ENCODE data around the gene TECR.
"Not testable (repeated sequence)": the region's sequence is repeated elsewhere in the genome, so short reads cannot be mapped to it uniquely, and the experiment has no call there.

The TECR gene

DNA sequence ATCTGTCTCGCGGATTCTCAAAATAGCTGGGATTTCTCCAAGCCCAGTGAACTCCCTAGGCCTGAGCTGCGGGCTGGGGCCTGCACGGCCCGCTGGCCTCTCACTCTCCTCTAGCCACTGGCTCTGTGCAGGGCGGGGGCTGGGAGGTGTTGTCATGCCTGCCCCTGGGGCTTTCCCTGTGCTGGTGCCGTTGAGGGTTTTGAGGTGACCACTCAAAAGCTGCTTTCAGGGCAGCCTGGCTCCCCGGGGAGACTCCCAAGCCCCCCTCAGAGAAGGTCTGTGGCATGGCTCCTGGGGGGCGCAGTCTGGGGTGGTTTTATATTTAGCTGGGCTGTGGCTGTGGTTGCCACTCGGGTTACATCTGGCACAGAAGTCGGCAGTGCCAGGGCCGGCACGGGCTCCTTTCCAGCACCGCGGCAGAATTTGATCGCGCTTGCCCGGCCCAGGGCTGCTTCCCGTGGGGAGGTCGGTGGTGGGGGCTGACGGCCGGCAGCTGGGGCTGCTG, 32.5 kb downstream of the TECR start:
- DNase-seq (ENCODE audit: low read depth), result no peak

DNA sequence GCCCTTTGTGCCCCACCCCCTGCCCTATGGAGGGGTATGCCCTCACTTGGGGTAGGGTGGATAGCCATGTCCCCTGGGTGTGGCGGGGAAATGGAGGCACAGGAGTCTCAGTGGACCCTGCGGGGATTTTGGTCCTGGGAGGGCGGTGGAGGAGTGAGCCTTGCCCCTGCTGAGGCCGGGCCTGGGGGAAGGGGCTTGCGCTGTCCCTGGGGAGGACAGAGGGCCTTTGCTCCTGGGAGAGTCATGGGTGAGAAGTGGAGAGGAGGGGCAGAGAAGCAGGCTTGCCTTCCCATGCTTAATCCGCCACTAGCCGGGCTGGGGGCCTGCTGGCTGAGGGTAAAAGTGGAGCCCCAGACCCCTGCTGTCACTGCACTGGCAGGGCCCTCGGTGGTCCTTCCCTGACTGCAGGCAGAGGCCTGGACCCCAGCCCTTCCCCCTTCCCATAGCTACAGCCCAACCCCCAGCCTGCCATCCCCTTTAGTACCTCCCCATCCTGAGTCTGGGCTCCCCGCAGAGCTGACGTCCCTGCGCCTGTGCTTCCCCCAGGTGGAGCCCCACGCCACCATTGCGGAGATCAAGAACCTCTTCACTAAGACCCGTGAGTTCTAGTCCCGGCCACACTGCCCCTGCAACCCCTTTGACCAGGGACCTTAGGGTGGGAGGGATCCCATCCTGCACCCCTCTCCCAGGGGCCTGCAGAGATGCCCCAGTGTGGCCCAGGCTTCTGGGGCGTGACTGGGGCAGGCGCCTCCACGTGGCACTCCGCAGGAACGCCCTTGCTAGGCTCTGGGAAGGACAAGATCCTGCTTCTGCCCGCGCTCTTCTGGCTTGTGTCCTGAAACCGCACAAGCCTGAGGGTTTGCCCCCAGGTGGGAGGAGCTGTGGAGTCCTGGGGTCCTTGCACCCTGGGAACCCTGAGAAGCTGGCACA, 33.5 kb downstream of the TECR start:
- no peak for DNase-seq (ENCODE audit: low read depth)

DNA sequence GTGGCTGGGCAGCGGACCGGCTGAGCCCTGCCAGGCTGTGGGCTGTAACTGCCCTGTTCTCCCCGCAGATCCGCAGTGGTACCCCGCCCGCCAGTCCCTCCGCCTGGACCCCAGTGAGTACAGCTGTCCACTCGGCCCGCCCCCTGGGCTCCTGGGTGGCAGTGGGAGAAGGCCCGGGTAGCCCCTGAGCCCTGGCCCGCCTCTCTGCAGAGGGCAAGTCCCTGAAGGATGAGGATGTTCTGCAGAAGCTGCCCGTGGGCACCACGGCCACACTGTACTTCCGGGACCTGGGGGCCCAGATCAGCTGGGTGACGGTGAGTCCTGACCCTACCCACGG, 34.2 kb downstream of the TECR start:
- DNase-seq (ENCODE audit: low read depth), result no peak

DNA sequence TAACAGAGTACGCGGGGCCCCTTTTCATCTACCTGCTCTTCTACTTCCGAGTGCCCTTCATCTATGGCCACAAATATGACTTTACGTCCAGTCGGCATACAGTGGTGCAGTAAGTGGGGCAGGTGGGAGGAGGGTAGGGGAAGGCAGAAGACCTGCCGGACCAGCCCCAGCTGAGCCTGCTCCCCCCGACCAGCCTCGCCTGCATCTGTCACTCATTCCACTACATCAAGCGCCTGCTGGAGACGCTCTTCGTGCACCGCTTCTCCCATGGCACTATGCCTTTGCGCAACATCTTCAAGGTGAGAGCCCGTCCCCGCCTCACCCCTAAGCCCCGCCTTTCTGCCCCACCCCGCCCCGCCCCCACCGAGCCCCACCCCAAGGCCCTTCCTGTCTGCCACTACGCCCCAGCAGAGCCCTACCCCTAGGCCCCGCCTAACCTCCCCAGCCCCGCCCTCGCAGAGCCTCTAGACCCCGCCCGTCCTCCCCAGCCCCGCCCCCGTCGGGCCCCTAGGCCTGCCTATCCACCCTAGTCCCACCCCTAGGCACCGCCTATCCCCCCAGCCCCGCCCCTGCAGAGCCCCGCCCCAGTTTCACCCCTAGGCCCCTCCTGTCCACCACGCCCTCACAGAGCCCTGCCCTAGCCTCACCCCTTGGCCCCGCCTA, 34.7 kb downstream of the TECR start:
- peak; percentile 52 for DNase-seq (ENCODE audit: low read depth)

DNA sequence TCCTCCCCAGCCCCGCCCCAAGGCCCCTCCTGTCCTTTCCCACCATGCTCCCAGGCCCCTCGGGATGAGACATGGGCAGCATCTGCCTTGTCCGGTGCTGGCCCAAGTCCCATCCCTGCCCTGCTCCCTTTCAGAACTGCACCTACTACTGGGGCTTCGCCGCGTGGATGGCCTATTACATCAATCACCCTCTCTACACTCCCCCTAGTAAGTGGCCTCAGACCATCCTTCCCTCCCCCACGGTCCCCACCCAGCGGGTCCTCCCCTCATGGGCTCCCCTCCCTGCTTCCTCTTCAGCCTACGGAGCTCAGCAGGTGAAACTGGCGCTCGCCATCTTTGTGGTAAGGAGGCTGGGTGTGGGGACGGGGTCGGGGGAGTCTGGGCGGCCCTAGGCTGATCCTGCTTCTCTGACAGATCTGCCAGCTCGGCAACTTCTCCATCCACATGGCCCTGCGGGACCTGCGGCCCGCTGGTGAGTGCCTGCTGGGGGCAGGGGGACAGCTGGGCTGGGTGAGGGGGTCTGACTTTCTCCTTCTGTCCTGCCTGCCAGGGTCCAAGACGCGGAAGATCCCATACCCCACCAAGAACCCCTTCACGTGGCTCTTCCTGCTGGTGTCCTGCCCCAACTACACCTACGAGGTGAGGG, 35.4 kb downstream of the TECR start:
- DNase-seq (ENCODE audit: low read depth), result not testable (repeated sequence)

DNA sequence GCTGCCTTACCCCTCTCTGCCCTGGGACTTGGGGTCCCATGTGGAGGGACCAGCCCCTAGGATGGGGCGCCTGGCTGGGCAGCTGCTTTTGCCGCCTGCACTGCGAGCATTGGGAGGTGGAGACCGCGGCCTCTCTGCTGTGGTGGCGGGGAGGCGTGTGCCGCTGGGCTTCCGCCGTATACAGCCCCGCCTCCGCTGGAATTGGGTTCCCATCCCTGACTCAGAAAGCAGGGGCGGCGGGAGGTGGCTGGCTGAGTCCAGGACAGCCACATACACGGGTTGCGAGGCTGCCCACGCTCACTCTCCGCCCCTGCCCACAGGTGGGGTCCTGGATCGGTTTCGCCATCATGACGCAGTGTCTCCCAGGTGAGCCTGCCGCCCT, 35.9 kb downstream of the TECR start:
- no peak for DNase-seq (ENCODE audit: low read depth)

DNA sequence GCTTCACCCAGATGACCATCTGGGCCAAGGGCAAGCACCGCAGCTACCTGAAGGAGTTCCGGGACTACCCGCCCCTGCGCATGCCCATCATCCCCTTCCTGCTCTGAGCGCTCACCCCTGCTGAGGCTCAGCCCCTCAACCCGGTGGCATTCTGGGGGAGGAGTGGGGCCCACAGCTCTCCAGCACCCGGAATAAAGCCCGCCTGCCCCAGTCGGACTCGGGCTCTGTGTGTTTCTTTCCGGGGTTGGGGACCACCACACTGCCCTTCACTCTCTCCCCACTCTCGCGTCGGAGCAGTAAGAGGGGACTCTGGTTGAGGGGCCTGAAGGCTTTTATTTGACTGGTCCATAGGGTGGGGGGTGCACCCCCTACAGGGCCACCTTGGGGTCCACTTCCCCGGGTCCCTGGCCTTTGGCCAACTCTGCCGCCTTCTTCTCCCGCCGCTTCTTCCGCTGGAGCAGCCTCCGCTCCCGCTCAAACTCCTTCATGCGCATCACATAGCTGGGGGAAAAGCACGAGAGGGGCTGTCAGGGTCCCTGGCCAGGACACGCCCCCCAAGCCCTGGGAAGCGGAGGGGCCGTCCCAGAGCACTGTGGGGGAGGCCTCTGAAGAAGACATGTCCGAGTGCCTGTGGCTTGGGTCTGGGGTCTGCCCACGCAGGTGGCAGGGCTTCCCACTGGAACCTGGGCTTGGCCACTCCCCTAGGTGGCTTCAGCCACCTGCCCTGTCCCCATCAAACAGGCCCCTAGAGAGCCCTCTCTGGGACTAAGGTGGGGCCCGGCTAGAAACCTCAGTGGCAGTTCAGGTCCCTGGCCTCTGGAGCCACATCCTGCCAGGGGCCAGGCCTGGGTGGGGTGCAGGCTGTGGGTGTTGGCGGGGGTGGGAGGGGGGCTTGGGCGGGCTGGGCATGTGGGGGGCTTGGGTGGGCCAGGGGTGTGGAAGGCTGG, 36.6 kb downstream of the TECR start:
- no peak for DNase-seq (ENCODE audit: low read depth)

DNA sequence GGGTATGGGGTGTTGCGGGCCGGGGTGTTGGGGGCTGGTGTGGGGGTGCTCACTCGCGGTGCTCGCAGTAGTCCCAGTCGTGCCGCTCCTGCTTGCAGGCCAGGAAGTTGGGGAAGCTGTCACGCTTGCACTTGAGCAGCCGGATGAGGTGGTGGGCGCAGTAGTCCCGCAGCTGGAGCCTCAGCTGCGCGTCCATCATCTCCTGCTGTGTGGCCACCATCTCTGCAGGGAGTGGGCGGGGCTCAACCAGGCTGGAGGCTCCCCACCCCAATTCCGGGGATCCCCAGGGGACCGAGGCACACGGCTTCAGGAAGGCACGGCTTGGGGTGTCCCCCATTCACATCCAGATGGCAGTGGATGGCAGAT, 37.3 kb downstream of the TECR start:
- DNase-seq (ENCODE audit: low read depth), result no peak

DNA sequence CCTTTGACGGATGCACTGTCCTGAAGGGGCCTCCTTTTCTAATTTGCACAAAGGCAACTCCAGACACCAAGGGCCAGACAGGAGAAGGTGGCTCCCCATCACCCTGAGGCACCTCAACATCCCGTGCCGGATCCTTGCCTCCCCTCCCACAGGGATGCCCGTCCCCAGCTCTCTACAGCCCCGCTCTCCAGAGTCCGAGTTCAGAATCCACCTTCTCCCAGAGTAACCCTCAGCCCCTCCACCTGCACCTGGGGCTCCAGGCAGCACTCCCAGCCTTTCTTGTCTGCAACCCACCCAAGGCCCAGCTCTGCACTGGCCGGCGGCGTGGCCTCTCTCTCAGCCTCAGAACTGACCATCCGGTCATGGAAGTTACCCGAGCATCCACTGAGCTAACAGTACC, 37.7 kb downstream of the TECR start:
- no peak for DNase-seq (ENCODE audit: low read depth)

DNA sequence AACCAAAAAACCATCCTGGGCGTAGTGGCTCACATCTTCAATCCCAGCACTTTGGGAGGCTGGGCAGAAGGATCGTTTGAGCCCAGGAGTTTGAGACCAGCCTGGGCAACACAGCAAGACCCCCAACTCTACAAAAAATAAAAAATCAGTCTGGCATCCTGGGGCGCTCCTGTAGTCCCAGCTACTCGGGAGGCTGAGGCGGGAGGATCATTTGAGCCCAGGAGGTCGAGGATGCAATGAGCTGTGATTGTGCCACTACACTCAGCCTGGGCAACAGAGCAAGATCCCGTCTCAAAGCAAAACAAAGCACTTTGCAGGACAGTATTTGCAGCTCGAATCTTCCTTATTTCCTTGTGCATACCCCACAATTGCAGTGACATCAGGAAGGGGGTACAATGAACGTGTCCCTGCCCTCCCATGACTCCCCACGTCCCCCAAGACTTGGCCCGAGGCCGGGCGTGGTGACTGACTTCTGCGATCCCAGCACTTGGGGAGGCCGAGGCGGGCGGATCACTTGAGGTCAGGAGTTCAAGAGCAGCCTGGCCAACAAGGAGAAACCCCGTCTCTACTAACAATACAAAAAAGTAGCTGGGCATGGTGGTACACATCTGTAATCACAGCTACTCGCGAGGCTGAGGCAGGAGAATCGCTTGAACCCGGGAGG, 41.6 kb downstream of the TECR start:
- DNase-seq (ENCODE audit: low read depth), result no peak

DNA sequence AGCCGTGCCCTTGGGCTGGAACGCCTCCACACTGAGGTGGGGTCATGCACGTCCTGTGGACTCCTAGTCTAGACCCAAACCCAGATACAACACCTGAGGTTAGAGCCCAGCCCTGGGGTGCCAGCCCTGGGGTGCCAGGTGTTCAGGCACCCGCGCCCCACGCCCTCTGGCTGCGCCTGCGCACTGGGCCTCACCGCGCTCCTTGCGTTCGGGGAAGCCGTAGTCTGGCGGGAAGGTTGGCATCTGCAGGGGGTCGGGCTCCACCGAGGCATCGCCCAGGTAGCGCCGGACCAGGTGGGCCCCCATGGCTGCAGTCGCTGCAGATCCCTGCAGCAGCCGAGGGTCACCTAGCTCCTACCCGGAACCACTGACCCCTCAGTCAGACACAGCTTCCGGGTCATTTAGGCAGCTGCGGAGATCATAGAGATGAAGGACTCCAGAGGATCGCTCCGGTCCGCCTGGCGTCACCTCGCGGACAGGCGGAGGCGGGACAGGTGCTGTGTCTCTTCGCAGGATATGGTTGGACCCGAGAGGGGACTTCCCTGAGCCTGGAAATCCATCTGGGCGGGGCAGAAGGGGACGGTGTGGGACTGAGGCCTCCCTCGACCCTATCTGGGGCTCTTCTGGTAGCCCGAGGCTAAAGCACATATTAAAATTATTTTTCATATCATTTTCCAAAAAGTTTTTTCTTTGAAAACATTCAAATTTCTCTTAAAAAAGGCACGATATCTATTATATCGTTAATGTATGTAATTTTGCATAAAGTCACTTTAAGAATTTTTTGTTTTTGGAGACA, 42.5 kb downstream of the TECR start, which contains the start of gene NDUFB7:
NDUFB7 (minus strand) TSS at position 372 of the 796 bp plus-strand sequence; CDS start at position 306, 66 bp downstream.
- peak; percentile 63 for DNase-seq (ENCODE audit: low read depth)

DNA sequence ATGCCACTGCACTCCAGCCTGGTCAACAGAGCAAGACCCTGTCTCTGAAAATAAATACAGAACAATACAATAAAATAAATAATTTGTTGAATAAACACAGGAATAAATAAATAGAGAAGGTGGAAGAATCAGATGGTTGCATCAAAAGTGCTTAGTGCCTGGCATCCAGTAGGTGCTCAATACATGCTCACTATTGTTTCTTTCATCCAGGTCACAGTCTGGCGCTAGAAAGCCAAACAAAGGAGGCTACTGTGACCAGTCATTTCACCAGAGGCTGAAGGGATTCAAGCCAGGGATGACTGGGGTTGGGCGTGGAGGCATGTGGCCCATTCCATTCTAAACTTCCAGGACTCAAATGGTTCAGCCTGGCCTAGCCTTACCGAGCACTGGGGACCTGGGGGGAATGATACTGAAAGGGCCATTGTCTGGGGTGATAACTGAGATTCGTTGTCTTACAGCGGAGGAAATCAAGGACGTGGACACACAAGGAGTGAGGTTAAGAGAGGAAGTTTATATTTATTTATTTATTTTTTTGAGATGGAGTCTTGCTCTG, 46.1 kb downstream of the TECR start:
- DNase-seq (ENCODE audit: low read depth), result no peak

DNA sequence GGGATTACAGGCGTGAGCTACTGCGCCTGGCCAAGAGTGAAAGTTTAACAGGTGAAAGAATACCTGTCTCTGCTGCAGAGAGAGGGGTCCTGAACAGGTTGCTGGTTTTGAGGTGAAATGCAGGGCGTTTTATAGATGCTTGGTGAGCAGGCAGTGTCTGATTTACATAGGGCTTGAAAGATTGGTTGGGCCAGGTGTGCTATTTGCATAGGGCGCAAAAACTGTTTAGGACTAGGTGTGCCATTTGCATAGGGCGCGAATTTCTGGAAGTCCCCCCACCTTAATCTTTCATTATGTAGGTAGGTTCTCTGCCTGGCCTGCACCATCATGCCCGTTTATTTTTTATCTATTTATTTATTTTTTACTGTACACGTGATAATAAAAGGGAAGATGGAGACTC, 47.0 kb downstream of the TECR start:
- no peak for DNase-seq (ENCODE audit: low read depth)

DNA sequence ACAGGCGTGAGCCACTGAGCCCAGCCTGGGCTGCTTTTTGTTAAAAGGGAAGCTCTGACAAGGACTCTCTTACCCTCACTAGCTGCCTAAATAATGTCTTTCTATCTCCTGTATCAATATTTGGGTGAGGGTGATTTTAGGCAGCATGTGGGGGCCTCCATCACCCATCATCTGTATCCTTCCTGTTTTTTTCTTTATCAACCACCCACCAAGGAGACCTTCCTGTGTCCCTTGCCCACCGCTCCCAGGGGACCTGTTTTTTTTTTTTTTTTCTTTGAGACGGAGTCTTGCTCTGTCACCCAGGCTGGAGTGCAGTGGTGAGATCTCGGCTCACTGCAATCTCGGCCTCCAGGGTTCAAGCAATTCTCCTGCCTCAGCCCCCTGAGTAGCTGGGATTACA, 47.9 kb downstream of the TECR start:
- DNase-seq (ENCODE audit: low read depth), result no peak

DNA sequence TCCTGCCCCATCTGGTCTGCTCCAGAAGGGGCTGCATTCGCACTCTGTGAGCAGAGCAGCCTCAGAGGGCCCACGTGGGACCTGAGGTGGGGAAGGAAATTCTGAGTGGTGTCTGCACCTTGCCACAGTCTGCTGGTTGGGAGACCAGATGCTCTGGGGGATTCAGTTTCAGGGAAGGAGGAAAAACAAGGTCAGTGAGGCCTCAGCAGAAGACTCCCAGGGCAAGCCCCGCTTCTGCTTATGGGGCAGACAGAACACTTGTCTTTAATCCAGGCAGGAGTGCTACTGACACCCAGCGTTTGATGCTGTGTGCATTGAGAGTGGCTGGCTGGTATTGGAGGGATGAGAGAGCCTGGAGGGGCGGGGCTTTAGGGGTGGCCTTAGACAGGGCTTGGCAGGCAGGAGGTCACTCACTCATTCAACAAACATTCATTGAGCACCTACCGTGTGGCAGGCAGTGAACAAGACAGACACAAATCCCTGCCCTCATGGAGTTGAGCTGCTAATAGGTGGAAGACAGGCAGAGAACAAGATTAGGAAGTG, 48.6 kb downstream of the TECR start:
- no peak for DNase-seq (ENCODE audit: low read depth)

DNA sequence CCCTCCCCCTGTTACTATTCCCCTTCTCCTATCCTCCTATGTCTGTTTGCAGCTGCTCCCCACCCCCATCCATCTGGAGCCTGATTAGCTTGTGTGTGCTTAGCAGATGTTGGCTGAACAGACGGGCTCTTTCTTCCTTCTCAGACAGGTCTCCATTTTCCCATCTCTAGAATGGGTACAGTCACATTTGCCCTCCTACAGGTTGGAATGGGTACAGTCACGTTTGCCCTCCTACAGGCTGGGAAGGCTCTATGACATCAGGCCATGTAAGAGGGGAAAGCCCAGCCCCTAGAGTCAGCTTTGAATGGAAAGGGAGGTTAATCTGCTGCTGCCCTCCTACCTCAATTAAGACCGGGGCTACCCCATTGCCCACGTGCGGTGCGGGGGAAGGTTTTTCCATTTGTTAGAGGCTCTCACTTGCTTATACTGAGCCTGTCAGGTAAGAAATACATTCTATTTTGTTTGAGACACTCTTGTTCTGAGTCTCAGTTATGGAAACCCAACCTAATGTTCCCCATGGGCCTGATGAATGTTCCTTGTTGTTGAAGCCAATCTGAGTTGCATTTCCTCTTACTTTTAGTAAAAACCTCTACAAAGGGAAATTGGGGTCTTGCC, 51.3 kb downstream of the TECR start:
- DNase-seq (ENCODE audit: low read depth), result no peak

DNA sequence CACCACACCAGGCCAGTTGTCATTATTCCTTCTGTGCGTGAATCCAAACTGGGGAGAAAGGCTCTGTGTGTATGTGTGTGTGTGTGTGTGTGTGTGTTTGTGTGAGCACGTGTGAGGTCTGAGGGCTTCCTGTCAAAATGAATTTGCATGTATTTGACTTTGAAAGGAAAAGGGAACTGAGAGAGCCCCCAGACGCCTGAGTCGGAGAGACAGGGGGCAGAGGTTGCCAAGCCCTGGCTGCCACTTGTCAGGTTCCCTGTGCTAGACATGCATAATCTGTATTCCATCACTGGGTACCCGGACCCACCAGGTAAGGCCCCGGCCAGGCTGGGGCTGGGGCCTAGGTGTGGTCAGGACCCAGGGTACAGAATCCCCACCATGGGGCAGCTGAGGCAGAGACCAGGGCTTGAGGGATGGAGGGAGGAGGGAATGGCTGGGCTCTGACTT, 53.5 kb downstream of the TECR start, which contains the start of gene CLEC17A:
CLEC17A (plus strand) TSS at position 191 of the 447 bp plus-strand sequence; CDS start at position 268, 77 bp downstream.
- DNase-seq (ENCODE audit: low read depth), result no peak

DNA sequence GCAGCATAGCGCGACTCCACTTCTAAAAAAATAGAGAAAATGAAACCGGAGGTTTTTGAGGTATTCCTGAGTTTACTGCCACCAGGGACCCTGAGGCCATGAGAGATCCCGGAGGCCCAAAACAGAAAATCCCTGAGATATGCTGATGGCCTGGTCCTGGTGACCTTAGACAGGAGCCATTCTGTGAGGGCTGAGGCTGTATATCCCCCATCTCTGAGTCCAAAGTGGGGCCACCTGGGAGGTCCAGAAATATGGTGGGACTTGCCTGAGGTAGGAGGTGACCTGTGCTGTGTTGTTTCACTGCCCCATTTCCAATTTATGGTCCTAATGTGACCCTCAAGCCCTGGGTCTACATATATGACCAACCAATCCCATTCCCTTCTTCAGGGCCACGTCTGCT, 55.0 kb downstream of the TECR start:
- DNase-seq (ENCODE audit: low read depth), result not testable (repeated sequence)

DNA sequence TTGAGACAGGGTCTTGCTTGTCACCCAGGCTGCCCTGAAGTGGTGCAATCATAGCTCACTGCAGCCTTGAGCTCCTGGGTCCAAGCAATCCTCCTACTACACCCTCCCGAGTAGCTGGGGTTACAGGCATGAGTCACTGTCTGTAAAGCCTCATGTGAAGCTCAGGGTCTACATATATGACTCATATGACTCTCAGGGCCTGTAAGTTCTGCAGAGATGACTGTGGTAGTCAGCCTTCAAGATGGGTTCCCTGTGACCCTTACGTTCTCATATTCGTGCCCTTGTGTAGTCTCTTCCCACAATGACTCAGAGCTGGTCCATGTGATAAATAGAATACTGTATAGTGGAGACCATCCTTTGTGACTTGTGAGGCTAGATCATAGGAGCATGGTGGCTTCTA, 55.8 kb downstream of the TECR start:
- not testable (repeated sequence) for DNase-seq (ENCODE audit: low read depth)
